NB4 (cell line): ENCODE results near the gene CDK17.

Experiments
- CTCF ChIP-seq: IDR thresholded peaks from one replicate; pipeline ENCODE4 v1.5.1; 2012; ENCODE audit warnings: low read depth, low read length
- MAX ChIP-seq: IDR thresholded peaks from 2 replicates; pipeline ENCODE4 v1.6.1; 2011; ENCODE audit warnings: low read depth, low read length
- MYC ChIP-seq: IDR thresholded peaks from 2 replicates; pipeline ENCODE4 v1.6.1; 2011; ENCODE audit warnings: low read depth, low read length
- POLR2A ChIP-seq: IDR thresholded peaks from 2 replicates; pipeline ENCODE4 v1.6.1; 2011; ENCODE audit warnings: mild to moderate bottlenecking; ENCODE audit not compliant: insufficient read length; ENCODE audit errors: extremely low read depth

GRCh38 chr12:96241846-96242256 is 158.4 kb downstream of the CDK17 start:
- TF ChIP-seq CTCF (no peak), POLR2A (no peak), MAX (no peak), MYC (no peak)
